Measurements from ENCODE around the gene ACSS3.

ACSS3 gene

GRCh38 chr12:81274637-81275529, 197.0 kb downstream of the ACSS3 start:
- Mint-ChIP-seq H3K4me3 (no peak overlapping the region), H3K9me3 (no peaks in the 10 kb centered on the region), H3K36me3 (ENCODE audit: low read depth) (no peaks in the 10 kb centered on the region), H3K27ac (peak overlapping the region in 1 of 3 experiments; percentile 44), H3K27me3 (ENCODE audit: low read depth) (no peaks in the 10 kb centered on the region), H3K4me1 (no peaks in the 10 kb centered on the region)
- no peak for TF ChIP-seq CTCF (IDR thresholded peaks at IDR 0.05; ENCODE audit: unreplicated experiment in 3 of 3)

- no peak for TF ChIP-seq CTCF (IDR thresholded peaks at IDR 0.05; ENCODE audit: unreplicated experiment in 3 of 3)
- H3K27me3 Mint-ChIP-seq (ENCODE audit: low read depth), result no peaks in the 10 kb centered on the region
These were observed 206.3 kb downstream of the ACSS3 start for GRCh38 chr12:81284137-81284536.

GRCh38 chr12:81288651-81289050, 210.8 kb downstream of the ACSS3 start:
- no peaks in the 10 kb centered on the region for H3K27me3 Mint-ChIP-seq (ENCODE audit: low read depth)
- no peak overlapping the region for H3K4me3 Mint-ChIP-seq
- H3K4me1 Mint-ChIP-seq, result no peaks in the 10 kb centered on the region
- no peaks in the 10 kb centered on the region for H3K36me3 Mint-ChIP-seq (ENCODE audit: low read depth)
- H3K27ac Mint-ChIP-seq, result no peak overlapping the region
- no peaks in the 10 kb centered on the region for H3K9me3 Mint-ChIP-seq
- no peak for TF ChIP-seq CTCF (IDR thresholded peaks at IDR 0.05; ENCODE audit: unreplicated experiment in 3 of 3)

More at GRCh38 chr12:81284137-81284536, 206.3 kb downstream of the ACSS3 start:
- no peak overlapping the region for H3K27ac Mint-ChIP-seq
- H3K4me3 Mint-ChIP-seq, result no peak overlapping the region
- H3K9me3 Mint-ChIP-seq, result no peaks in the 10 kb centered on the region
- H3K36me3 Mint-ChIP-seq (ENCODE audit: low read depth), result no peaks in the 10 kb centered on the region
- H3K4me1 Mint-ChIP-seq, result no peaks in the 10 kb centered on the region

- TF ChIP-seq CTCF (IDR thresholded peaks at IDR 0.05; ENCODE audit: unreplicated experiment in 3 of 3), result no peak
- peaks cover 4% of the 10 kb centered on the region for H3K27me3 Mint-ChIP-seq (ENCODE audit: low read depth)
- H3K4me1 Mint-ChIP-seq, result peaks cover 12% of the 10 kb centered on the region
- no peak overlapping the region for H3K4me3 Mint-ChIP-seq
- no peaks in the 10 kb centered on the region for H3K9me3 Mint-ChIP-seq
- no peaks in the 10 kb centered on the region for H3K36me3 Mint-ChIP-seq (ENCODE audit: low read depth)
- H3K27ac Mint-ChIP-seq, result peak overlapping the region in 1 of 3 experiments; percentile 17
These were observed 216.7 kb downstream of the ACSS3 start for GRCh38 chr12:81294325-81295190.

GRCh38 chr12:81295251-81295650, 217.4 kb downstream of the ACSS3 start:
- Mint-ChIP-seq H3K9me3 (no peaks in the 10 kb centered on the region), H3K27me3 (ENCODE audit: low read depth) (peaks cover 4% of the 10 kb centered on the region), H3K36me3 (ENCODE audit: low read depth) (no peaks in the 10 kb centered on the region), H3K4me3 (no peak overlapping the region), H3K4me1 (peaks cover 12% of the 10 kb centered on the region), H3K27ac (no peak overlapping the region)
- no peak for TF ChIP-seq CTCF (IDR thresholded peaks at IDR 0.05; ENCODE audit: unreplicated experiment in 3 of 3)

All from nephron (organoid).